Osteoblast (primary cell): Measurements from ENCODE around the gene NSD2. TPM values are rescaled to one million over a fixed set of nuclear protein-coding genes. Genes with fewer than 3 reads are reported as not detected.

Source experiments
- DNase-seq: peaks from one replicate; pipeline ENCODE4 v3.0.0; 2011; ENCODE audit warnings: low spot score, mixed read lengths; ENCODE audit not compliant: insufficient read length; ENCODE audit errors: missing footprints
- H2AFZ ChIP-seq: 2 replicates; pipeline ENCODE4 v1.6.0; 2011; ENCODE audit warnings: mild to moderate bottlenecking, low read length
- H3K27ac ChIP-seq: 2 replicates; pipeline ENCODE4 v1.5.1; 2011; ENCODE audit warnings: mild to moderate bottlenecking, low read depth, low read length, moderate library complexity
- H3K27me3 ChIP-seq: 2 replicates; pipeline ENCODE4 v1.6.0; 2012; ENCODE audit warnings: mild to moderate bottlenecking, control low read depth, inconsistent platforms, low read length, moderate library complexity; ENCODE audit not compliant: insufficient read depth
- H3K36me3 ChIP-seq: 2 replicates; pipeline ENCODE4 v1.5.1; 2011; ENCODE audit warnings: mild to moderate bottlenecking, low read length, control low read depth, moderate library complexity; ENCODE audit not compliant: insufficient read depth
- H3K4me1 ChIP-seq: 2 replicates; pipeline ENCODE4 v1.5.1; 2011; ENCODE audit warnings: mild to moderate bottlenecking, low read length, control low read depth, moderate library complexity; ENCODE audit not compliant: insufficient read depth
- H3K4me2 ChIP-seq: 2 replicates; pipeline ENCODE4 v1.6.0; 2011; ENCODE audit warnings: mild to moderate bottlenecking, low read length; ENCODE audit not compliant: insufficient read depth
- H3K4me3 ChIP-seq: fragments of 200-600 bp; sonication (generic); 3 replicates; pipeline ENCODE4 v1.5.1; 2012; ENCODE audit warnings: mild to moderate bottlenecking, low read length, inconsistent platforms; ENCODE audit not compliant: insufficient read depth
- H3K79me2 ChIP-seq: 2 replicates; pipeline ENCODE4 v1.6.0; 2012; ENCODE audit warnings: mild to moderate bottlenecking, low read length, control low read depth, inconsistent platforms; ENCODE audit not compliant: insufficient read depth
- H3K9me3 ChIP-seq: 2 replicates; pipeline ENCODE4 v1.5.1; 2011; ENCODE audit warnings: low read depth, low read length, control low read depth
- H4K20me1 ChIP-seq: 2 replicates; pipeline ENCODE4 v1.6.0; 2012; ENCODE audit warnings: mild to moderate bottlenecking, low read length, control low read depth; ENCODE audit not compliant: insufficient read depth
- CTCF ChIP-seq: IDR thresholded peaks from 2 replicates; pipeline ENCODE4 v1.5.1; 2011; ENCODE audit warnings: mild to moderate bottlenecking, low read depth, low read length, moderate library complexity; ENCODE audit errors: extremely low read depth
- total RNA-seq: library from RNA; depleted of rRNA; stranded (reverse); fragments of >200 nt; gene quantifications from 2 replicates; pipeline ENCODE4 v1.2.3, GENCODE V29; 2012

Gene NSD2
- total RNA-seq, 1 donor: 58.6 TPM

GRCh38 chr4:1933700-1934099 is 62.5 kb downstream of the NSD2 start:
- peaks cover 17% of the 10 kb centered on the region for H3K4me1 ChIP-seq
- no peak overlapping the region for H2AFZ ChIP-seq
- H3K4me3 ChIP-seq: no peak overlapping the region
- DNase-seq: no peak
- H3K27me3 ChIP-seq: no peaks in the 10 kb centered on the region
- no peak overlapping the region for H3K27ac ChIP-seq
- peaks cover 43% of the 10 kb centered on the region for H3K36me3 ChIP-seq
- H3K79me2 ChIP-seq: peaks cover 58% of the 10 kb centered on the region
- no peaks in the 10 kb centered on the region for H3K9me3 ChIP-seq
- no peak for TF ChIP-seq CTCF
- H4K20me1 ChIP-seq: peaks cover 7% of the 10 kb centered on the region
- no peak overlapping the region for H3K4me2 ChIP-seq

GRCh38 chr4:1937550-1937949 is 66.4 kb downstream of the NSD2 start:
- peaks cover 23% of the 10 kb centered on the region for H3K4me1 ChIP-seq
- H3K27ac ChIP-seq: no peak overlapping the region
- no peak overlapping the region for H3K4me2 ChIP-seq
- H3K36me3 ChIP-seq: peaks cover 31% of the 10 kb centered on the region
- peaks cover 45% of the 10 kb centered on the region for H3K79me2 ChIP-seq
- no peaks in the 10 kb centered on the region for H3K9me3 ChIP-seq
- H4K20me1 ChIP-seq: peaks cover 3% of the 10 kb centered on the region
- H2AFZ ChIP-seq: no peak overlapping the region
- DNase-seq: no peak
- no peaks in the 10 kb centered on the region for H3K27me3 ChIP-seq
- H3K4me3 ChIP-seq: no peak overlapping the region
- no peak for TF ChIP-seq CTCF

GRCh38 chr4:1938027-1938426 is 66.8 kb downstream of the NSD2 start:
- Histone ChIP-seq H3K9me3 (no peaks in the 10 kb centered on the region), H3K79me2 (peaks cover 45% of the 10 kb centered on the region), H4K20me1 (peaks cover 3% of the 10 kb centered on the region), H3K27me3 (no peaks in the 10 kb centered on the region), H2AFZ (no peak overlapping the region), H3K27ac (no peak overlapping the region), H3K36me3 (peaks cover 31% of the 10 kb centered on the region), H3K4me1 (peaks cover 23% of the 10 kb centered on the region), H3K4me3 (no peak overlapping the region), H3K4me2 (no peak overlapping the region)
- no peak for DNase-seq
- no peak for TF ChIP-seq CTCF

GRCh38 chr4:1939664-1940509 is 68.7 kb downstream of the NSD2 start:
- Histone ChIP-seq H4K20me1 (peaks cover 3% of the 10 kb centered on the region), H3K27me3 (no peaks in the 10 kb centered on the region), H3K79me2 (peaks cover 55% of the 10 kb centered on the region), H3K4me3 (peak overlapping the region; percentile 53), H3K4me2 (peak overlapping the region; percentile 81), H3K4me1 (peaks cover 23% of the 10 kb centered on the region), H3K27ac (peak overlapping the region; percentile 96), H3K9me3 (no peaks in the 10 kb centered on the region), H3K36me3 (peaks cover 44% of the 10 kb centered on the region), H2AFZ (peak overlapping the region; percentile 56)
- peak; percentile 82 for DNase-seq
- TF ChIP-seq CTCF: no peak
